NCI-H69 (cell line): Measurements from ENCODE around the gene UGT1A10.

ENCODE experiments used
- DNase-seq: peaks from one replicate; lab custom pipeline; 2025; lab: John Stamatoyannopoulos, UW

The UGT1A10 gene

DNA sequence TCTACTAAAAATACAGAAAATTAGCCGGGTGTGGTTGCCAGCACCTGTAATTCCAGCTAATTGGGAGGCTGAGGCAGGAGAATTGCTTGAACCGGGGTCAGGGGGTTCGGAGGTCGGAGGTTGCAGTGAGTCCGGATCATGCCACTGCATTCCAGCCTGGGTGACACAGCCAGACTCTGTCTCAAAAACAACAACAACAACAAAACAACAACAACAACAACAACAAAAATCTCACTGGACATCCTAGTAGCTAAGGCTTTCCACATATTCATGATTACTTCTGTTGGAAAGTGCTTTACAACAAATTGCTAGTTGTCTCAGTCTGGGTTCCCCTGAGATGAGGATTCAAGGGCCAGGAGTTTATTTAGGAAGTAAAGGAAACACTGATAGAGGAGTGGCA is 137.6 kb downstream of the UGT1A10 start:
- no peak for DNase-seq

DNA sequence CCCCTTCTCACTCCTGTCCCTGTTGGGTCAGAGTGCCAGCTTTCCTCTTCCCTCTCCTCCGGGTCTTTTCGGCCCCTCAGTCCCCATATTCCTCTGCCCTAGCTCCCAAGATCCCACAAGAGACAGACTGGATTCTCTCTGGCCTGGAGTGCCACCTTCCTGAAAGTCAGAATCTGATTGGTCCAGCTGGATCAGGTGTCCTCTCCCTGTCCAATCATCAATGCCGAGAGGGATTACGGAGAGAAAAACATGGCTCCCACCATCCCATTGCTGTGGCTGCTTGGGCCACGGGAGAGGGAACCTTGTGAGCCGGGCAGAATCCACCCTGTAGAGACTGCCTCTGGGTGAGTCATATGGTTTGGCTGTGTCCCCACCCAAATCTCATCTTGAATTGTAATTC is 139.2 kb downstream of the UGT1A10 start:
- no peak for DNase-seq

DNA sequence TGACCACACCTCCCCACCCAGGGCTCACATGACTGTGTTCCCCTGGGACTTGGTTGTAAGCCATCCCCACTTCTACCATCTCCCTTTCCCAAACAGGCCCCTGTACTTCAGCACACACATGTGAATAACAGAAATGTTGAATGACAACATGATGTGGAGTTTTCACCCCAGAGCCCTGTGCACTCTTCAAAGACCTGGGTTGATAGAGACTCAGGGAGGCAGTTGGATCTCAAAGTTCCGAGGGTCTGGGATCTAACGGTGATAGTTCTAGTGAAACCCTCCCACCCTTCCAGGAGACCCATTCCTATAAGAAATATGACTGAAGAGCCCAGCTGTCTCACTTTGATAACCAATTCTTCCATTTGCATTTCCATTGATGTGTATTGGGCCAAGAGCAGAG is 141.8 kb downstream of the UGT1A10 start, which contains the start of gene MROH2A:
Gene MROH2A (plus strand): TSS at position 301 of the 400 bp plus-strand sequence. CDS start 1,029 bp downstream, outside the sequence.
- DNase-seq, result no peak

DNA sequence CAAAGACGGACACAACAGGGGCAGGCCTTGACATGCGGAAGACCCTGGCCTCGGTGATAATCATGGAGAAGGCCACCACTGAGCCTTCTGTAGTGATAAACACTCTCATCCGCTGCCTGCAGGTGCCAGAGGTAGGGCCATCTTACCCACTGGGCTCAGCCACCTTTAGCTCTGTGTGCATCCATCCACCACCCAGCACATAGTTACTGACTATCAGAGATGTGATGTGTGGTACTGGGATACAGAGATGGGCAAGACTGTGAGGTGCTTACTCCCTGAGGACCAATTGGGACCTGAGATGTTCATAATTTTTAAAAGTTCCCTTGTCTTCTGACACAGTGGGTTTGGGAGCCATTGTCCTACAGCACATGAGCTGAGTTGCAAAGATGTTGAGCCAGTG is 143.5 kb downstream of the UGT1A10 start:
- no peak for DNase-seq

DNA sequence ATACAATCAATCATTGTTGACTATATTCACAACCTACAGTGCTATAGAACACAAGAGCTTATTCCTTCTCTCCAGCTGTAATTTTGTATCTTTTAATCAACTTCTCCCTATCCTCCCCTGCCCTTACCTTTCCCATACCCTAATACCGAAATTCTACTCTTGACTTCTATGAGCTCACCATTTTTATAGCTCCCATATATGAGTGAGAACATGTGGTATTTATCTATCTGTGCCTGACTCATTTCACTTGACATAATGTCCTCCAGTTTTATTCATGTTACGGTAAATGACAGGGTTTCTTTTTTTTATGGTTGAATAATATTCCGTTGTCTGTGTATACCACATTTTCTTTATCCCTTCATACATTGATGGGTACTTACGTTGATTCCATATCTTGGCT is 144.5 kb downstream of the UGT1A10 start:
- no peak for DNase-seq

GRCh38 chr2:233789554-233789953 is 153.3 kb downstream of the UGT1A10 start:
- DNase-seq, result no peak

DNA sequence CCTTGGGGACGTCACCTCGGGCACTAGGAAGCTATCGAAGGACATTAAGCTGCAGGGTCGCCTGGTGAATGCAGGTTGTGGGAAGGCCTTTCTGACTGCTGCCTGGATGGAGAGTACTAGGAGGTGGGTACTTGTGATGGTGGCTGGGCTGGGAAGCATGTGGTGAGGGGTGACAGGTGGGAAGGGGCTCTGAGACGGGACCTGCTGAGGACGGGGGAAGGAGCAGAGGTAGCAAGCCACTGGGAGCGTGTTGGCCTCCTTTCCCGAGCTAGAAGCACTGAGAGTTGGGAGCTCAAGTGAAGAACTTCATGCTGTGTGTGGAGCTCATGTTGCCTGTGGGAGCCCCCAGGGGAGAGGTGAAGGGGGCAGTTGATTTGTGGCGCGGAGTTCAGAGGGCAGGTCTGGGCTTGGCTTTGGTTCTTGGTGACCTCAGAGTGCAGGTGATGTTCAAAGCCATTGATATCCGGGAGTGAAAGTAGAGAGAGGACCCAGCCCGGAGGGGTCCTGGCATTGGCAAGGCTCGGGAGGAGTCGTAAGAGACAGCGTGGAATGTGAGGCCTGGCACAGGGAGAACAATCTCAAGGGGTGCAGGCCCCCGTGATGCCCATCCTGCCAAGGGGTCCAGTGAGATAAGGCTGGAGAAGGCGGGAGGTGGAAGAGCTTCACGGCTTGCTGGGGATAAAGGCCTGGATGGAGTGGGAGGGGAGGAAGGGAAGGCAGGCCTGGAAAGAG is 155.1 kb downstream of the UGT1A10 start:
- DNase-seq, result no peak

GRCh38 chr2:233791883-233792329 is 155.7 kb downstream of the UGT1A10 start:
- no peak for DNase-seq

DNA sequence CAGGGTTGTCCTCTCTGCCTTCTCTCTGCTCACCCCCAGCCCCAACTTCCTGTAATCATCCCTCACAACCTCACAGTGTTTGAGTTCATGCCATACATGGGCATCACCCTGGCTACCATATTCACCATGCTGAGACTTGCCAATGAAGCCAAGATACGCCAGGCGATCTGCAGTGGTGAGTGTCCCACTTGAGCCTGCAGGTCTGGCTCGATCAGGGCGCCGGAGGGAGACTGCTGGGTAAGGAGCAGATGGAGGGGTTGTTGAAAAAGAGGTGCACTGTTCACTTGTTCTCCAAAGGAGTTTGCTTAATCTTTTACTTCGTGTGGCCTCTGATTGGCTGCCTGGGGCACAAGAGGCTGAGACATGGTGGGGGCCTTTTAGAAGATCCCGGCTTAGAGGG is 156.5 kb downstream of the UGT1A10 start:
- DNase-seq, result no peak

- DNase-seq, result no peak
Measured at GRCh38 chr2:233793465-233794127, 157.3 kb downstream of the UGT1A10 start.

- no peak for DNase-seq
Measured at GRCh38 chr2:233794128-233794658, 157.9 kb downstream of the UGT1A10 start.

DNA sequence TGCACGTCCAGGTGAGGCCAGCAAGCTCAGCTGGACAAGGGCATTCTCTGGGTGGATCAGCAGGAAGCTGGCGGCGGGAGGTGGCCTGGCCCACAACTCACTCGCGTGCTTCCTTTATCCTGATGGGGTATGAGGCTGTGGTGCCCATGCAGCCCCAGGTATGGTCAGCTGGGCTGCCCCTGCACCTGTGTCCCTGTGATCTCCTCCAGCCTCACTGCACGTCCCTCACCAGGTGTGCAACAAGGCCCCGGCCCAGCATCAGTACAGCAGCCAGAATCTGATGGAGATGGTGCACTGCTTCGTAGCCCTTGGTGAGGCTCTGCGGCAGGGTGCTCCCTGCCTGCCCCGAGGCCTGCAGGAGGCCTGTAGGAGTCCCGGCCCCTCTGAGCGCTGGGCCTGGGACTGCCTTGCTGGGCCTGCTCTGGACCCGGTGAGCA is 159.5 kb downstream of the UGT1A10 start:
- no peak for DNase-seq

GRCh38 chr2:233796254-233796653 is 160.0 kb downstream of the UGT1A10 start:
- DNase-seq, result no peak

DNA sequence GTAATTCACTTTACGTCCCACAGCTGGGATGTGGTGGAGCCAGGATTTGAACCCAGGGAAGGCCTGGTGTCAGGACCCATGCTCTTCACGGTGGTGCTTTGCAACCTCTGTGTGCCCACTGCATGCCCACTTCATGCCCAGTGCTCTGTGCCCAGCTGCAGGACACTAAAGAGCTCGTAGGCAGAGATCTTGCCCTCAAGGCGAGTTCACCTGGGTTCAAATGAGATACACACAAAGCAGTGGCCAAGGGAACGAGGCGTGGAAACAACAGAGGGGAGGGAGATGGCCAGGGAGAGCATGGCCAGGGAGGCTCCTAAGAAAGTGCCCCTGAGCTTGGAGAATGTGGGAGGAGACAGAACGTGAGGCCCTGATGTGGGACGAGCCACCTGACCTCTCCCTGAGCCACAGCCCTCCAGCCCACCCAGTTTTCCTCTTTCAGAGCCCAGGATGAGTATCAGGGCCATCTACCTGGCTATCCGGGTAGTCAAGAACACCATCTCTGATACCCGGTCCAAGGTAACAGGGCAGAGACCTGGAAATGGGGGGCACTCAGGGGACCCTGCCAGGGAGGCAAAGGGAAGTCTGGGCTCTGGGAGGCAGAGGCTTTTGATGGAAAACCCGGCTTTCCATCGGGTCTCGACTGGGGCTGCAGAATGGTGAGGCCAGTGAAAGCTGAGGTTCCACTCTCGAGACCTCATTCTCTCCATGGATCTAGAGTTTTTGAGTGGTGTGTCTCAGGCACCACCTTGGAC is 162.3 kb downstream of the UGT1A10 start:
- no peak for DNase-seq

DNA sequence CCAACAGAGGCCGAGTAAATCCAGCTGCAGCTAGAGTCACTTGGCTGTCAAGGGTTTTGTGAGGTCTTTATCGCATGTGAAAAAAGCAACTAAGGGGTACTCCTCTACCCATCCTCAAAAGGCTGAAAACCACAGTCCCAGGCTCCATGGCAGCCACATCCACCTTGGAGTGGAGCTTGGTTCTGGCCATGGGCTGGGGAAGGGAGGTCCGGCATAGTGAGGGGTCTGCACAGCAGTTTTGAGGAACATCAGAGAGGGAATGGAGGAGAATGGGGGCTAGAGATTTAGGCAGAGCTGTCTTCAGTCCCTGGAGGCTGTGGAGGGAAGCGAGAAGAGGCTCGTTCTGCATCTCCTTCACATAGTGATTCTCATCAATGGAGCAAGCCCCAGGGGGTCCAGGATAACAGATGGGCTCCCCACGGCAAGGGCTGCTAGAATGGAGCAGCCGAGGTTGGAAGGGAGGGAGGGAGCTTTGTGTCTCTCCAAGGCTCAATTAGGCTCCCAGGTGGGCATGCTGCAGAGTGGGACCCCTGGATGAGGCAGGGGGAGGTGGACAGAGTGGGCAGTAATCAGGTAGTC is 162.9 kb downstream of the UGT1A10 start:
- DNase-seq, result peak; percentile 50

DNA sequence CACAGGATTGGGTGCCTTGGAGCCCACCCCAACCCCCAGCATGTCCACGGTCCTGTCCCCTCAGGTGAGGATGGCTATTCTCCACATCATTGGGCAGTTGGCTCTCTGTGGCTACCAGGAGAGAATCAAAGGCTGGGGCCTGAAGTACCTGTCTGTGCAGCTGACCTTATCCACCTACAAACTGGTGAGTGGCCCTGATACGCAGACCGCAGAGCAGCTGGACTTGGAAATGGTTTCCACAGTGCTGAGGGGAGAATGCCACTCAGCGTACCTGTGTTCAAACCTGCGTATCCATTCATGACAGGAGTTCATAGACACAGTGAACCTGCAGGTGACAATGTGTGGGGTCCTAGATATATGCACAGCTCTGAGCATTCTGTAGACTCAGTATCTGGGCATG is 163.5 kb downstream of the UGT1A10 start:
- DNase-seq, result no peak

DNA sequence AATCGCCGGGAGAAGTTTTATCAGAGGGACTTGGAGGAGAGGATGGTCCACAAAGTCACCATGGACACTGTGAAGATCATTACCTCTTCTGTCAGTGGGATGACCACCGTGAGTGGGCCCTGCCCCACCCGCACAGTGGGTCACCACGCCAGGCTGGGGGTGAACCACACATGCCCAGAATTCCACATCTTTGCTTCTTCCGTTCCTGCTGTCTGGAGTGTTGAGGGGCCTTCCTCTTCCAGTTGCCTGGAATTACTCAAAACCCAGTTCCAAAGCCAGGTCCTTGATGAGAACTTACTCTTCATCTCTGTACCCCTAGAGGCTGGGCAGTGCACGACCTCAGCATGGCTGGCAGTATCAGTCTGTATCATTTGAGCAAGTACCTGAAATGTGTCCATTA is 164.0 kb downstream of the UGT1A10 start:
- DNase-seq, result no peak

DNA sequence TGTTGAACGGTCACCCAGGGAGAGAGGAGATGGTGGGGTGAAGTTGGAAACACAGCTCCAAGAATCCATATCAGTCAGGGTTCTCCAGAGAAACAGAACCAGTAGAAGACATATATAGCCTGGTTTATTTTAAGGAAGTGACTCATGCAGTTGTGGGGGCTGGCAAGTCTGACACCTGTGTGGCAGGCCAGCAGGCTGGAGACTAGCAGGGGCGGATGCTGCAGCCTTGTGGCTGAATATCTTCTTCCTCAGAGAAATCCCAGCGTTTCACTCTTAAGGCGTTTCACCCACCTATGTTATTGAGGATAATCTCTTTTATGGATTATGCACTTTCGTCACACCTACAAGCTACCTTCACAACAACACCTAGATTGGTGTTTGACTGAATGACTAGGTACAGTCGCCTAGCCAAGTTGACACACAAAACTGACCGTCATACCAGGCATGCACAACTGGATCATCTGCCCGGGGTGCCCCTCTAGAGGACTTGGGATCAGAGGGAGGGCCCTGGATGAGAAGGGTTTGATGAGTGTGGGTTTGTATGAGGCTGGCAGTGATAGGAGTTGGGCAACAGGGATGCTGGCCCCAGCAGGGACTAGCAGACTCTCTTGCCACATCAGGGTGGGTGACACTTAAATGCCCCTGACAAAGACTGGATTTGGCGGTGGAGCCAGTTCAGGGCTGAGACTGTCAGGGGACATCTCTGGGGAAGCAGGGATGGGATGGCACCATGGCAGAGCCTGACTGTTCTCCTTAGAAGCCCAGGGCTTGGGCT is 165.3 kb downstream of the UGT1A10 start:
- DNase-seq, result no peak

GRCh38 chr2:233802132-233802815 is 166.0 kb downstream of the UGT1A10 start:
- DNase-seq, result no peak

DNA sequence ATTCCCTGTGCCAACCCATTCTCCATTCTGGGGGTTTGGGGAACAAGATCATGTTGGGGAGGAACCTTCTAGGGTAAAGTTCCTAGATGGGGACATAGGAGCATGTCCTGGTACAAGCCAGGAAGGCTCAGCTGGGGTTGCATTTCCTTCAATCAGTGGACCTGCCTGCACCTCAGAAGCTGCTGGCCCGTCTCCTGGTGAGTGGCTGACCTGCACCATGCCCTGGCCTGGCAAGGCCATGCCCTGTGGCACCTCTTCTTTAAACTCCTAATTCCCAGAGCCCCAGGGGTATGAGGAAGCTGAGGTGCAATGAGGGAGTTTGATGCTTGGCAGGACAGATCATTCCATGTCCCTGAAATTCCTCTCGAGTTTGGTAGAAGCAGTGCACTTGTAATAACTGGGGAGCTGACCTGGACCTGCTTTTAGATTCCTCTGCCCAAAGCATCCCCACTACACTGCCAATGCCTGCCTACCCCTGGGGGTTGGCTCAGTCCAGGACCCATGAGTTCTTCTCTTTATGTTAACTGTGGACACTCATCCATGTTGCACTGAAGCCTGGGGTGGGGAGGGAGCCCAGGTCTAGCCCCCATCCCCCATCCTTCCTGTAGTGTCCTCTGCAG is 167.2 kb downstream of the UGT1A10 start:
- DNase-seq, result no peak
